Measurements from ENCODE around the gene ROBO2.

Gene ROBO2

DNA sequence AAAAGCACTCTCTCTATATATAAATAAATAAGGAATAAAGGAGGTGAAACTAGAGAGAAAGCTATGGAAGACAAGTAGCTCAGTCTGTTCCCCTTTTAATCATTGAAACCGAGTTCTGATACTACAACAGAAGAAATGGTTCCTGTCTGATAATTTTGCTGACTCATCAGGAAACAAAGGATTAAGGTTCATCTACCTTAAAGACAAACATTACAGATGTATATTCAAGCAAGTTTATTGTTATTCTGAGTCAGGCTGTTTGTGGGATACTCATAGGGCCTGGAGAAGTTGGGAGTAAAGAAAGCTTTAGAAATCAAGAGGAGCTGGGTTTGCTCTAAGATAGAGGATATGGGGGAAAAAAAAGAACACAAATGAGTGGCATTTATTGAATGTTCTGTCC is 566.0 kb downstream of the ROBO2 start:
- FAIRE-seq (no peak), DNase-seq (ENCODE audit: insufficient read length) (no peak)
- TF ChIP-seq TAF1 (IDR thresholded peaks at IDR 0.05; ENCODE audit: borderline replicate concordance, low read depth, low read length): no peak
- no peak for TF ChIP-seq POLR2AphosphoS5 (IDR thresholded peaks at IDR 0.05; ENCODE audit: low read depth, low read length)
- TF ChIP-seq POLR2A (IDR thresholded peaks at IDR 0.05; ENCODE audit: low read depth, low read length): no peak

DNA sequence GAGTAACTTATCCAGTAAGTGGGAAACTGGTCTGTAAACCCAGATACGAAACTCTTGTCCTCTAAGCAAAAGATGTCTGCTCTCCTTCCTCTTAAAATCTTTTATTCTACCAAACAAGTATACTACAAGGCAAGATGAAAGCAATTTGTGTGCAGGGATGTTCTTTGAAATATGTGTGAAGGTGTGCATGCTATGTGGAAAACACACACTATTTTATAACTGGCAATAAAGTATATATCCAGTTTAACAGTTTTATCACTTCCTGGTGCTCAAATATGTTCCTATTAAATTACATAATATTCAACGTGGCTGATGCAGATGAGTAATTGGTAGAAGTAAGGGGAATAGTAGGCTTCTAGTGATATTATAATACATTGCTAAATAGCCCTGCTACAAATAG is 566.5 kb downstream of the ROBO2 start:
- no peak for TF ChIP-seq TAF1 (IDR thresholded peaks at IDR 0.05; ENCODE audit: borderline replicate concordance, low read depth, low read length)
- no peak for TF ChIP-seq POLR2A (IDR thresholded peaks at IDR 0.05; ENCODE audit: low read depth, low read length)
- no peak for TF ChIP-seq POLR2AphosphoS5 (IDR thresholded peaks at IDR 0.05; ENCODE audit: low read depth, low read length)
- FAIRE-seq (no peak), DNase-seq (ENCODE audit: insufficient read length) (no peak)

DNA sequence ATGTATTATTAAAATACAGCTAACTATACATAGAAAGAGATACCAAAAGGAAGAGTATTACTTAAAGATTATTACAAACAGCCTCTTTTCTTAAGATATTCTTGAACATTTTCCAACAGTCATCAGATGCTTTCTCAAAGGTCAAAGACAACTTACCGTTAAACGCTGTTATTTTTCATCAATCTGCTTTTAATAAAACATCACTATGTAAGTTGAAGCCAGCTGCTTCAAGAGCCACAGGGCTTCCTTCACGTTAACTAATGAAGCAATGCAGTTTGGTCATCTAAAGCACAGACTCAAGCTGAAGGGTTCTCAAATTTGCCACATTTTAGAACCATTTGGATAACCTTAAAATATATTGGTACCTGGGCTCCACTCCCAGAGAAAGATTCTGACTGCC is 578.8 kb downstream of the ROBO2 start:
- TF ChIP-seq POLR2A (IDR thresholded peaks at IDR 0.05; ENCODE audit: low read depth, low read length) (no peak), POLR2AphosphoS5 (IDR thresholded peaks at IDR 0.05; ENCODE audit: low read depth, low read length) (no peak), TAF1 (IDR thresholded peaks at IDR 0.05; ENCODE audit: borderline replicate concordance, low read depth, low read length) (no peak)
- no peak for DNase-seq (ENCODE audit: insufficient read length)
- FAIRE-seq: no peak

DNA sequence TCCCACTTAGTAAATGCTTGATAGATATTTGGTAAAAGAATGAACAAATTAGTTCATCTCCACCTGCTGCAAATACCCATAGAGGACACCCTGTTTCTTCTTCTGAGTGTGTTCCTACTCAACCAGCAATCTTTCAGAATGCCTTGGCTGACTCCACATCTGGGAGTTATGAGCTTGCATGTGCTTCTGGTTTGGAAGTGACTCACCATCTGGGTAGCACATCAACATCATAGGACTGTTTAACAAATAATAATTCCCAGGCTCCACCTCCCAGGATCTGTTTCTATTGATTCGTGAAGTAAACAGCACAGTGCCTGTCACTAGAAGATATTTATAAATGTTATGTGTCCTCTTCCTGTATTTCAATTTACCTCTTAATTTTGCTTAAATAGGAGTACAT is 580.1 kb downstream of the ROBO2 start:
- TF ChIP-seq POLR2AphosphoS5 (IDR thresholded peaks at IDR 0.05; ENCODE audit: low read depth, low read length) (no peak), POLR2A (IDR thresholded peaks at IDR 0.05; ENCODE audit: low read depth, low read length) (no peak), TAF1 (IDR thresholded peaks at IDR 0.05; ENCODE audit: borderline replicate concordance, low read depth, low read length) (no peak)
- FAIRE-seq: no peak
- DNase-seq (ENCODE audit: insufficient read length): no peak

DNA sequence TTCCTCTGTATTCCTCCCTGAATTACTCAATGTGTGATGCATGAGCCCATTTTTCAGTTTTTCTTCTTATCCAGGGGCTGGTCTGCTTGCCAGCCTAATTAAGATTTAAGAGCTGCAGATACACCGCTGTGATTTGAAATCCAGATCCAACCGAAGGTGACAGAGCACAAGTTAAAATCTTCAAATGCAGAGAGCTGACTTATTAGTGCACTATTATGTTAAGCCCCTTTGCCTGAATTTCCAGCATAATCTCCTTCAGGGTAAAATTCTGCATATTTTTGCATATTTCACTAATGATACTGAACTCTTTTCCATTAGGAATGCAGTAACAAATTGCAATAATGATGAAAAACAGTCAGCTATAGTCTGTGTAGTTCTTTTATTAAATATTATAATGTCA is 583.6 kb downstream of the ROBO2 start:
- TF ChIP-seq POLR2A (IDR thresholded peaks at IDR 0.05; ENCODE audit: low read depth, low read length) (no peak), POLR2AphosphoS5 (IDR thresholded peaks at IDR 0.05; ENCODE audit: low read depth, low read length) (no peak), TAF1 (IDR thresholded peaks at IDR 0.05; ENCODE audit: borderline replicate concordance, low read depth, low read length) (no peak)
- no peak for DNase-seq (ENCODE audit: insufficient read length)
- FAIRE-seq: no peak

DNA sequence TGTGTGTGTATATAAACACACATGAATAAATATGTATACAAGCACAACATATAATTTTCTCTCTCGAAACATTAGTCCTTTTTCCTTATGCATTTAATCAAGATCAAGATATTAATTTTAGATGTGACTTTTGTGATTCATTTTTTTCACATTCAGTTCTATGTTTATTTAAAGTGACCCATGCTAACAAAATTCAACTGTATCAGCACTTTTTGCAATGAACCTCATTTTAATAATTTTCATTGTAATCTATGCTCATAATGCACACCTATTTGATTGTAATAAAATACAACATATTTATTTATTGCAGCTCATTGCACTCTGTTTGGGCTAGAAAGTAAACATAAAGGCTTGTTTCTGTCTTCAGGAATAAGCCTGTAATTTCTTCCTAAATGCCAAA is 586.3 kb downstream of the ROBO2 start:
- TF ChIP-seq TAF1 (IDR thresholded peaks at IDR 0.05; ENCODE audit: borderline replicate concordance, low read depth, low read length) (no peak), POLR2A (IDR thresholded peaks at IDR 0.05; ENCODE audit: low read depth, low read length) (no peak)
- FAIRE-seq: no peak
- no peak for DNase-seq (ENCODE audit: insufficient read length)

DNA sequence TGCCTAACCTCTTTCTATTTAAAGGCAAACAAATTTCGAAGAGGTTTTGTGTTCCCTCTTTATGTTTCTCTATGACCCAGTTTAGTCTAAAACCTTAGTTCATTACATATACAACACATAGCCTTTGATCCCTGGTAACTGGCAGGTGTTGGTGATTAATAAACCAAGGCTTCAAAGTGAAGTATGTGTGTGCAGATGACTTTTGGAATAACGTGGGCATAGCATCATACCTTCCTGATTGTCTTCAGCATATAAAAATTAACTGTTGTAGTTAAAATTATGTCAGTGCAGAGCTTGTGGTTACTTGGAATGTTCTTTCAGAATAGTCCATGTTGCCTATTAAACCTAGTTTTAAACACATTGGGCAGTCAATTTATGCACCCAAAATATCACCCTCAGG is 608.3 kb downstream of the ROBO2 start:
- TF ChIP-seq TAF1 (IDR thresholded peaks at IDR 0.05; ENCODE audit: borderline replicate concordance, low read depth, low read length): no peak
- TF ChIP-seq POLR2AphosphoS5 (IDR thresholded peaks at IDR 0.05; ENCODE audit: low read depth, low read length): no peak
- no peak for TF ChIP-seq POLR2A (IDR thresholded peaks at IDR 0.05; ENCODE audit: low read depth, low read length)
- DNase-seq (ENCODE audit: insufficient read length) (no peak), FAIRE-seq (no peak)

DNA sequence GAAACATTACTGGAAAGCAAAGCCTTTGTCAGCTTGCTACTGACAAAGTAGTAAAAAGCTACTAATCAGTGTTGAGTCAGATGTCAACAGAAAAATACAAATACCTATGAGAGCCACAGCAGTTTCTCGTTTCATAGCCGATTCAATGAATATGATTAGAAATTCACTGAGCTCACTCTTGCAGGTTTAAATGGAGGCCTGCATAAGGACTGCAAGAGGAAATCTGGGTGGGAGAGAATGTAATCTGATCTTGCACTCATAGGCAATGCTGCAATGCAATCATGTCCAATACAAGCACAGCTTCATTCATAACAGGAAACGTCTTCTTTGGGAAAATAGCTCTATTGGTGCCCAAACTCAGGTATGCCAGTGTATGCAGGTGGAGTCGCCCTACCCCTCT is 608.8 kb downstream of the ROBO2 start:
- TF ChIP-seq POLR2AphosphoS5 (IDR thresholded peaks at IDR 0.05; ENCODE audit: low read depth, low read length): no peak
- no peak for TF ChIP-seq POLR2A (IDR thresholded peaks at IDR 0.05; ENCODE audit: low read depth, low read length)
- TF ChIP-seq TAF1 (IDR thresholded peaks at IDR 0.05; ENCODE audit: borderline replicate concordance, low read depth, low read length): no peak

DNA sequence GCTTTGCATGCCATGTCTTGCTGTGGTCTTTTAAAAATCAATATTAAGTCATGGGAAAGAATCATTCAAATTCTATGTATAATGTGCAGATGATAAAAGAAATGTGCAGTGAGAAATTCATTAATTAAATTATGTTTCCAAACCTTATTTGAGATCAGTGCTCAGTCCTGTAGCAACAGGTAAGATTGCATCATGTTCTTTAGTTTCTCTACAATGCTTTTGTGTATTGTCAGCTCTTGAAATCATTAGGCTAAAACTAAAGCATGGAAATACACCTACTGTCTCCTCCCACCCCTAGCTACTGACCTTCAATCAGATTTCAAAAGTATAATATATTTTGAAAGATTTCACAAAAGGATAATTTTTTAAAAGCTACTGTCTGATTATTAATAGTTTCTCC is 612.7 kb downstream of the ROBO2 start:
- TF ChIP-seq POLR2A (IDR thresholded peaks at IDR 0.05; ENCODE audit: low read depth, low read length) (no peak), POLR2AphosphoS5 (IDR thresholded peaks at IDR 0.05; ENCODE audit: low read depth, low read length) (no peak), TAF1 (IDR thresholded peaks at IDR 0.05; ENCODE audit: borderline replicate concordance, low read depth, low read length) (no peak)
- DNase-seq (ENCODE audit: insufficient read length) (no peak), FAIRE-seq (no peak)

More for the DNA sequence above, 608.8 kb downstream of the ROBO2 start:
- DNase-seq (ENCODE audit: insufficient read length) (no peak), FAIRE-seq (no peak)

DNA sequence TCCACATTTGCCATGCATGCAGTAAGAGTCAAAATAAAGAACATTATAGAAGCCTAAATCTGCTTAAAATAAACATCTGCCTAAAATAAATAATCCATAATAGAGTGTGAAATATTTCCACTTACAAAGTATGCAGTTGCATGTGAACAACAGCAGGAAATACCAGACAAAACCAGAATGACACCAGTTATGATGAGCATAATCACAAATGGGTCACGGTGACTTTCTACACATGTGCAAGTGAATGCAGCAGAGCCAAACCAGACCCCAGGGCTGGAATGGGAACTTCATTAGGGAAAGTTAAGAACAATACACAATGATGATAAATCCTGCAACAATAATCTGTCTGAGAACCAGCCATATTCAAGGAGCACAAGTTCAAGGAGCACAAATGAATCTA is 615.5 kb downstream of the ROBO2 start:
- TF ChIP-seq POLR2A (IDR thresholded peaks at IDR 0.05; ENCODE audit: low read depth, low read length) (no peak), TAF1 (IDR thresholded peaks at IDR 0.05; ENCODE audit: borderline replicate concordance, low read depth, low read length) (no peak), POLR2AphosphoS5 (IDR thresholded peaks at IDR 0.05; ENCODE audit: low read depth, low read length) (no peak)
- FAIRE-seq (no peak), DNase-seq (ENCODE audit: insufficient read length) (no peak)

DNA sequence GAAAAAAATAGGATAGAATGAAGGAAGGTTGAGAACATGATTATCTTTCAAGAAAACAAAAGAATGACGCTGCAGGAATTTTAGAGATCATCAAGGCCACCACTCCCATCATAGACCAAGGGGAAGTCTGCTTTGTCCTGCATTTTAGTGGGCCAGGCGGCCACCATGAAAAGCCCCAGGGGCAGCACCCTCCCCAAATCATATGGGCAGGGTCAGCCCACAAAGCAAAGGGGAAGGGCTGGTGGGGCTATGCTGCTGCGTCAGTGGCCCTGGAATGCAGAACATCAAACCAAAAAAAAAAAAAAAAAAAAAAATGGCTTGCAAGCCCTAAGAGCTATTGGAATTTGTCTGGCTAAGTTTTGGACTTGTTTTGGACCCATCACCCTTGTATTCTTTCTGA is 620.8 kb downstream of the ROBO2 start:
- no peak for DNase-seq (ENCODE audit: insufficient read length)
- no peak for FAIRE-seq
- TF ChIP-seq POLR2A (IDR thresholded peaks at IDR 0.05; ENCODE audit: low read depth, low read length): no peak
- TF ChIP-seq POLR2AphosphoS5 (IDR thresholded peaks at IDR 0.05; ENCODE audit: low read depth, low read length): no peak
- TF ChIP-seq TAF1 (IDR thresholded peaks at IDR 0.05; ENCODE audit: borderline replicate concordance, low read depth, low read length): no peak

DNA sequence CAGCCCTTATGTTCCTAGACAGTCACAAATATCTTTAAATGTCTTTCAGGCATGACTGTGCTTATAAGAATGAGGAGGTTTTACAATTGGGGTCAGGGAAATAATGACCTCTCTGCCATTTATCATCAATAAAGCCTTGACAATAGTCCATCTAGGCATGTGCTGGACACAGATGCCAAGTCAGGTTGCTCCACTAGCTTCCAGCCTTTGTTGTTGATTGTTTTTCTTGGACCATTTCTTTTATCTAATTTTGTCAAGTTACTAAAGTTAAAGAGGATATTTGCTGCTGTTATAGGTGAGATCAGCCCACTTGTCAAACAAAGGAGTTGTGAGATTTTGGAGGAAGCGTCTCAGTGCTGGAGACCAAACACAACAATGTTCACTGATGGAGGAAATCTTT is 628.0 kb downstream of the ROBO2 start:
- no peak for DNase-seq (ENCODE audit: insufficient read length)
- no peak for TF ChIP-seq POLR2AphosphoS5 (IDR thresholded peaks at IDR 0.05; ENCODE audit: low read depth, low read length)
- TF ChIP-seq TAF1 (IDR thresholded peaks at IDR 0.05; ENCODE audit: borderline replicate concordance, low read depth, low read length): no peak
- no peak for TF ChIP-seq POLR2A (IDR thresholded peaks at IDR 0.05; ENCODE audit: low read depth, low read length)
- no peak for FAIRE-seq

DNA sequence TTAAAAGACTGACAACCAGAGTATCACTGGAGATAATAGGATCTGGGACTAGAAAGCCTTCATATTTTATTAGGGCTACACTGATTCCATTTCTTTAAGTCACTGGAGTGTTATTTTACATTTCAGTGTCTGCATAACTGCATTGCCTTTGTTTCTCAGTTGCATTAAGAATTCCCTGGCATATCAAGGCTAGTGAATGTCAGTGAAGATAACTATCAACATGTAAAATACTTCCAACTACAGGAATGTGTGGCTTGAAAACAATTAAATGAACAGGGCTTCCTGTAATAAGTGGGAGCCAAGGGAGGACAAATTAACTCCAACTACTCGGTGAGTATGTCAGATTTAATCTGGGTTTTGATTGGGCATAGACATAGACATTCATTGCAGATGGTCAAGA is 628.5 kb downstream of the ROBO2 start:
- DNase-seq (ENCODE audit: insufficient read length) (no peak), FAIRE-seq (no peak)
- TF ChIP-seq TAF1 (IDR thresholded peaks at IDR 0.05; ENCODE audit: borderline replicate concordance, low read depth, low read length) (no peak), POLR2AphosphoS5 (IDR thresholded peaks at IDR 0.05; ENCODE audit: low read depth, low read length) (no peak), POLR2A (IDR thresholded peaks at IDR 0.05; ENCODE audit: low read depth, low read length) (no peak)

Data from GM12892 (cell line).